ENCODE results near the gene PFN3. TPM values are rescaled to one million over a fixed set of nuclear protein-coding genes. Genes with fewer than 3 reads are reported as not detected.

Gene PFN3
- total and polyA plus RNA-seq, 2 of the 13 experiments (the other 11 are each of a cell fraction or from before 2014, with no cell fraction given): not detected

GRCh38 chr5:177351392-177352329 is 48.8 kb downstream of the PFN3 start, which contains the start of gene LMAN2 (continued):
- TF ChIP-seq, protein P1, sequence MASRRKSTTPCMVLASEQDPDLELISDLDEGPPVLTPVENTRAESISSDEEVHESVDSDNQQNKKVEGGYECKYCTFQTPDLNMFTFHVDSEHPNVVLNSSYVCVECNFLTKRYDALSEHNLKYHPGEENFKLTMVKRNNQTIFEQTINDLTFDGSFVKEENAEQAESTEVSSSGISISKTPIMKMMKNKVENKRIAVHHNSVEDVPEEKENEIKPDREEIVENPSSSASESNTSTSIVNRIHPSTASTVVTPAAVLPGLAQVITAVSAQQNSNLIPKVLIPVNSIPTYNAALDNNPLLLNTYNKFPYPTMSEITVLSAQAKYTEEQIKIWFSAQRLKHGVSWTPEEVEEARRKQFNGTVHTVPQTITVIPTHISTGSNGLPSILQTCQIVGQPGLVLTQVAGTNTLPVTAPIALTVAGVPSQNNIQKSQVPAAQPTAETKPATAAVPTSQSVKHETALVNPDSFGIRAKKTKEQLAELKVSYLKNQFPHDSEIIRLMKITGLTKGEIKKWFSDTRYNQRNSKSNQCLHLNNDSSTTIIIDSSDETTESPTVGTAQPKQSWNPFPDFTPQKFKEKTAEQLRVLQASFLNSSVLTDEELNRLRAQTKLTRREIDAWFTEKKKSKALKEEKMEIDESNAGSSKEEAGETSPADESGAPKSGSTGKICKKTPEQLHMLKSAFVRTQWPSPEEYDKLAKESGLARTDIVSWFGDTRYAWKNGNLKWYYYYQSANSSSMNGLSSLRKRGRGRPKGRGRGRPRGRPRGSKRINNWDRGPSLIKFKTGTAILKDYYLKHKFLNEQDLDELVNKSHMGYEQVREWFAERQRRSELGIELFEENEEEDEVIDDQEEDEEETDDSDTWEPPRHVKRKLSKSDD (CRISPR knock-in tag; IDR thresholded peaks at IDR 0.05; ENCODE audit: low read depth): 0 out of 2 replicates have a peak, but pooled peaks have one; percentile 50
- TF ChIP-seq ZNF646 (CRISPR knock-in tag; IDR thresholded peaks at IDR 0.05) (no peak), EHMT2 (IDR thresholded peaks at IDR 0.05; ENCODE audit: borderline replicate concordance, low read depth, low read length) (no peak), GFI1 (CRISPR knock-in tag; IDR thresholded peaks at IDR 0.05; ENCODE audit: borderline replicate concordance) (peak; percentile 18; the same call in 1 of the 2 replicates), ZNF629 (CRISPR knock-in tag; conservative IDR thresholded peaks at IDR 0.05) (peak; percentile 17), ZNF234 (CRISPR knock-in tag; conservative IDR thresholded peaks at IDR 0.05) (peak; percentile 47; the same call in 1 of the 2 replicates), YEATS4 (CRISPR knock-in tag; IDR thresholded peaks at IDR 0.05; ENCODE audit: borderline replicate concordance) (peak; percentile 79; the same call in 1 of the 2 replicates), ZNF550 (CRISPR knock-in tag; IDR thresholded peaks at IDR 0.05; ENCODE audit: borderline replicate concordance) (no peak), ZNF382 (CRISPR knock-in tag; IDR thresholded peaks at IDR 0.05; ENCODE audit: borderline replicate concordance) (no peak), FLYWCH1 (CRISPR knock-in tag; IDR thresholded peaks at IDR 0.05) (no peak), HMGA1 (CRISPR knock-in tag; conservative IDR thresholded peaks at IDR 0.05) (no peak), CHCHD3 (CRISPR knock-in tag; IDR thresholded peaks at IDR 0.05) (0 out of 2 replicates have a peak, but pooled peaks have one; percentile 57), ZMYM4 (CRISPR knock-in tag; IDR thresholded peaks at IDR 0.05) (peak; percentile 79), ZNF572 (CRISPR knock-in tag; IDR thresholded peaks at IDR 0.05) (peak; percentile 88; the same call in 1 of the 2 replicates), NPAS2 (CRISPR knock-in tag; IDR thresholded peaks at IDR 0.05; ENCODE audit: borderline replicate concordance) (no peak), ZNF124 (CRISPR knock-in tag; IDR thresholded peaks at IDR 0.05) (no peak), ZNF597 (CRISPR knock-in tag; IDR thresholded peaks at IDR 0.05) (no peak), ZNF350 (CRISPR knock-in tag; IDR thresholded peaks at IDR 0.05; ENCODE audit: borderline replicate concordance, low read depth) (peak; percentile 84; the same call in 1 of the 2 replicates)

Measured in HepG2 (cell line).